ENCODE results near the gene PER3. TPM values are rescaled to one million over a fixed set of nuclear protein-coding genes. Genes with fewer than 3 reads are reported as not detected.

Gene PER3
- total and polyA plus RNA-seq, 4 donors = 3.3 to 21.0 (median 6.2) TPM

- H3K4me1 ChIP-seq (ENCODE audit: control insufficient read depth in 4 of 4, insufficient read depth in 4 of 4, low read length in 3 of 4) = no peaks in the 10 kb centered on the region
- no peak overlapping the region for H3K4me3 ChIP-seq (ENCODE audit: low read depth in 1 of 3, low read length in 3 of 3)
- H3K27me3 ChIP-seq (ENCODE audit: control insufficient read depth in 4 of 4, insufficient read depth in 4 of 4, low read length in 3 of 4) = peaks cover 0 to 3% (median 0%) of the 10 kb centered on the region in 4 donors
- no peak for DNase-seq (ENCODE audit: low spot score)
- H3K9ac ChIP-seq (ENCODE audit: low read depth in 1 of 2, low read length in 2 of 2) = no peak overlapping the region
- TF ChIP-seq FOXA1 (IDR thresholded peaks at IDR 0.05) (no peak), SP1 (IDR thresholded peaks at IDR 0.05) (no peak)
- H3K9me3 ChIP-seq (ENCODE audit: control insufficient read depth in 4 of 4, low read length in 3 of 4) = peaks cover 0 to 5% (median under 1%) of the 10 kb centered on the region in 4 donors
- H3K36me3 ChIP-seq (ENCODE audit: control insufficient read depth in 4 of 4, insufficient read depth in 3 of 4, low read depth in 1 of 4, low read length in 3 of 4) = no peaks in the 10 kb centered on the region
- WGBS = 82% methylated on average over 3 of the region's 3 CpGs
- H3K27ac ChIP-seq (ENCODE audit: low read depth in 1 of 2, low read length in 2 of 2) = no peak overlapping the region
Observed at GRCh38 chr1:7879228-7879627, 95.1 kb downstream of the PER3 start.

DNA sequence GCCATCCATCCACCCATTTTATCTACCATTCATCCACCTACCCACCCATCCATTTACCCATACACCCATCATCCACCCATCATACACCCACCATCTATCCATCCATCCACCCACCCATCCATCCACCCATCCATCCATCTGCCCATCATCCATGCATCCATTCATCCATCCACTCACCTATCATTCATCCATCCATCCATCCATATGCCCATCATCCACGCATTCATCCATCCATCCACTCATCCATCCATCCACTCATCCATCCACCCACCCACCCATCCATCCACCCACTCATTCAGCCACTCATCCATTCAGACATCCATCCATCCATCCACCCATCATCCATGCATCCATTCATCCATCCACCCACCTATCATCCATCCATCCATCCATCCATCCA is 100.7 kb downstream of the PER3 start:
- Histone ChIP-seq H3K4me1 (ENCODE audit: control insufficient read depth in 4 of 4, insufficient read depth in 4 of 4, low read length in 3 of 4) (peaks cover 0 to 1% (median 0%) of the 10 kb centered on the region in 4 donors), H3K9me3 (ENCODE audit: control insufficient read depth in 4 of 4, low read length in 3 of 4) (no peaks in the 10 kb centered on the region), H3K4me3 (ENCODE audit: low read depth in 1 of 3, low read length in 3 of 3) (no peak overlapping the region), H3K27ac (ENCODE audit: low read depth in 1 of 2, low read length in 2 of 2) (no peak overlapping the region), H3K27me3 (ENCODE audit: control insufficient read depth in 4 of 4, insufficient read depth in 4 of 4, low read length in 3 of 4) (peaks cover 0 to 5% (median 2%) of the 10 kb centered on the region in 4 donors), H3K36me3 (ENCODE audit: control insufficient read depth in 4 of 4, insufficient read depth in 3 of 4, low read depth in 1 of 4, low read length in 3 of 4) (no peaks in the 10 kb centered on the region), H3K9ac (ENCODE audit: low read depth in 1 of 2, low read length in 2 of 2) (no peak overlapping the region)
- no peak for DNase-seq (ENCODE audit: low spot score)
- WGBS = 96% methylated on average over 1 of the region's 1 CpG
- TF ChIP-seq NR2F2 (IDR thresholded peaks at IDR 0.05) (no peak), ZBTB33 (IDR thresholded peaks at IDR 0.05) (no peak), JUND (IDR thresholded peaks at IDR 0.05) (no peak), EGR1 (IDR thresholded peaks at IDR 0.05; ENCODE audit: low read depth in 2 of 2) (no peak), HNF4A (conservative IDR thresholded peaks at IDR 0.05) (no peak), SP1 (IDR thresholded peaks at IDR 0.05) (no peak), RXRA (IDR thresholded peaks at IDR 0.05) (no peak), GABPA (IDR thresholded peaks at IDR 0.05 in 1 of 2, conservative IDR thresholded peaks at IDR 0.05 in 1 of 2) (no peak), ATF3 (IDR thresholded peaks at IDR 0.05) (no peak), RAD21 (IDR thresholded peaks at IDR 0.05) (no peak), FOXA1 (IDR thresholded peaks at IDR 0.05) (no peak), HNF4G (IDR thresholded peaks at IDR 0.05) (no peak)
- TF ChIP-seq, protein P1, sequence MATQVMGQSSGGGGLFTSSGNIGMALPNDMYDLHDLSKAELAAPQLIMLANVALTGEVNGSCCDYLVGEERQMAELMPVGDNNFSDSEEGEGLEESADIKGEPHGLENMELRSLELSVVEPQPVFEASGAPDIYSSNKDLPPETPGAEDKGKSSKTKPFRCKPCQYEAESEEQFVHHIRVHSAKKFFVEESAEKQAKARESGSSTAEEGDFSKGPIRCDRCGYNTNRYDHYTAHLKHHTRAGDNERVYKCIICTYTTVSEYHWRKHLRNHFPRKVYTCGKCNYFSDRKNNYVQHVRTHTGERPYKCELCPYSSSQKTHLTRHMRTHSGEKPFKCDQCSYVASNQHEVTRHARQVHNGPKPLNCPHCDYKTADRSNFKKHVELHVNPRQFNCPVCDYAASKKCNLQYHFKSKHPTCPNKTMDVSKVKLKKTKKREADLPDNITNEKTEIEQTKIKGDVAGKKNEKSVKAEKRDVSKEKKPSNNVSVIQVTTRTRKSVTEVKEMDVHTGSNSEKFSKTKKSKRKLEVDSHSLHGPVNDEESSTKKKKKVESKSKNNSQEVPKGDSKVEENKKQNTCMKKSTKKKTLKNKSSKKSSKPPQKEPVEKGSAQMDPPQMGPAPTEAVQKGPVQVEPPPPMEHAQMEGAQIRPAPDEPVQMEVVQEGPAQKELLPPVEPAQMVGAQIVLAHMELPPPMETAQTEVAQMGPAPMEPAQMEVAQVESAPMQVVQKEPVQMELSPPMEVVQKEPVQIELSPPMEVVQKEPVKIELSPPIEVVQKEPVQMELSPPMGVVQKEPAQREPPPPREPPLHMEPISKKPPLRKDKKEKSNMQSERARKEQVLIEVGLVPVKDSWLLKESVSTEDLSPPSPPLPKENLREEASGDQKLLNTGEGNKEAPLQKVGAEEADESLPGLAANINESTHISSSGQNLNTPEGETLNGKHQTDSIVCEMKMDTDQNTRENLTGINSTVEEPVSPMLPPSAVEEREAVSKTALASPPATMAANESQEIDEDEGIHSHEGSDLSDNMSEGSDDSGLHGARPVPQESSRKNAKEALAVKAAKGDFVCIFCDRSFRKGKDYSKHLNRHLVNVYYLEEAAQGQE (IDR thresholded peaks at IDR 0.05) = no peak
